ENCODE data around the gene PRKCH. TPM values are rescaled to one million over a fixed set of nuclear protein-coding genes. Genes with fewer than 3 reads are reported as not detected.

PRKCH gene
- total and polyA plus RNA-seq, 2 donors (not counting 3 experiments of a cell fraction or from before 2014, with no cell fraction given) = 97.7 to 103 TPM

GRCh38 chr14:61558271-61558670 lies 236.9 kb downstream of the PRKCH start:
- POLR2A ChIA-PET = no interaction called here
- TF ChIP-seq POLR2A (IDR thresholded peaks at IDR 0.05; ENCODE audit: low read depth, low read length) = no peak
- TF ChIP-seq EZH2 (IDR thresholded peaks at IDR 0.05; ENCODE audit: borderline replicate concordance, low read depth, low read length, severe bottlenecking) = no peak
- no peak for TF ChIP-seq MYC (IDR thresholded peaks at IDR 0.05; ENCODE audit: low read depth, low read length)
- TF ChIP-seq CTCF (IDR thresholded peaks at IDR 0.05; ENCODE audit: extremely low read depth in 1 of 2, insufficient read depth in 1 of 2, low read depth in 1 of 2, low read length in 2 of 2) = no peak
- no peak for TF ChIP-seq FOS (IDR thresholded peaks at IDR 0.05; ENCODE audit: borderline replicate concordance, insufficient read depth, low read length)
- TF ChIP-seq, protein P1, sequence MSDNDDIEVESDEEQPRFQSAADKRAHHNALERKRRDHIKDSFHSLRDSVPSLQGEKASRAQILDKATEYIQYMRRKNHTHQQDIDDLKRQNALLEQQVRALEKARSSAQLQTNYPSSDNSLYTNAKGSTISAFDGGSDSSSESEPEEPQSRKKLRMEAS (IDR thresholded peaks at IDR 0.05; ENCODE audit: insufficient read depth, insufficient read length) = no peak
- TF ChIP-seq POLR2AphosphoS5 (IDR thresholded peaks at IDR 0.05; ENCODE audit: insufficient read depth, low read depth, low read length) = no peak
- no peak for TF ChIP-seq GATA2 (IDR thresholded peaks at IDR 0.05; ENCODE audit: insufficient read depth, insufficient read length, low read depth, low read length)
- TF ChIP-seq JUN (IDR thresholded peaks at IDR 0.05; ENCODE audit: borderline replicate concordance, insufficient read depth, insufficient read length, low read depth) = no peak
- DNase-seq (ENCODE audit: low read depth, low spot score) (peak; percentile 44), FAIRE-seq (no peak)
- no TSS peak for BruUV-seq (replicated peaks)
- Histone ChIP-seq H3K9ac (replicated peaks; ENCODE audit: extremely low read depth, insufficient read depth, low read length) (no peak overlapping the region), H3K36me3 (ENCODE audit: control insufficient read depth in 2 of 2, extremely low read depth in 1 of 2, insufficient read depth in 2 of 2, low read length in 2 of 2) (no peaks in the 10 kb centered on the region), H3K4me1 (ENCODE audit: control insufficient read depth, extremely low read depth, insufficient read depth, low read length) (peaks cover 28% of the 10 kb centered on the region), H3K4me3 (replicated peaks in 1 of 3; ENCODE audit: insufficient read depth in 1 of 3, low read depth in 1 of 3, low read length in 3 of 3) (no peak overlapping the region), H3K9me3 (replicated peaks; ENCODE audit: control insufficient read depth, insufficient read depth, low read length) (no peaks in the 10 kb centered on the region), H4K20me1 (replicated peaks; ENCODE audit: control insufficient read depth, extremely low read depth, insufficient read depth, low read length) (no peaks in the 10 kb centered on the region), H3K9me1 (replicated peaks; ENCODE audit: control insufficient read depth, extremely low read depth, insufficient read depth, low read length) (no peaks in the 10 kb centered on the region), H2AFZ (ENCODE audit: low read depth, low read length) (no peak overlapping the region), H3K4me2 (ENCODE audit: insufficient read depth, low read length) (no peak overlapping the region), H3K27me3 (ENCODE audit: control insufficient read depth in 2 of 2, insufficient read depth in 2 of 2, low read length in 2 of 2) (no peaks in the 10 kb centered on the region), H3K27ac (ENCODE audit: insufficient read depth, low read depth, low read length) (no peak overlapping the region), H3K79me2 (ENCODE audit: control insufficient read depth, insufficient read depth, low read length) (no peaks in the 10 kb centered on the region)
- CTCF ChIA-PET = interaction anchor here (1.5 to 1.9 kb wide), 3 partner anchors 51 to 262 kb away, joined by 3 to 7 read pairs (median 5); no protein-coding TSS in a partner anchor
- dilution Hi-C loops (cut with MboI; ENCODE audit: extremely low pct_ligation_motif_present, low sequenced_read_pairs) (no loop called here), intact Hi-C loops (cut with micrococcal nuclease) (no loop called here)
